ENCODE results near the gene GORASP2.

GRCh38 chr2:170887896-170888295, 41.2 kb upstream of the GORASP2 start:
- no peak for TF ChIP-seq CTCF (IDR thresholded peaks at IDR 0.05)
- no peak for TF ChIP-seq EZH2phosphoT487 (IDR thresholded peaks at IDR 0.05)
- no peak for TF ChIP-seq EZH2 (IDR thresholded peaks at IDR 0.05)

Measured in neural progenitor cell (in vitro differentiated cells).